RWPE2 (cell line): Measurements from ENCODE around the gene SLC16A8.

Experiments
- ATAC-seq: fragments of 200-7000 bp; cut with Tn5 transposase; 3 replicates; pipeline ENCODE4 v1.9.1; 2021; ENCODE audit warnings: low read depth
- DNase-seq: peaks from one replicate; pipeline ENCODE4 v3.0.0-alpha.2; 2020; ENCODE audit warnings: low spot score
- H3K27ac ChIP-seq: fragments of 450-650 bp; 2 replicates; pipeline ENCODE4 v1.5.1; 2017; ENCODE audit warnings: mild to moderate bottlenecking; ENCODE audit not compliant: poor library complexity, severe bottlenecking
- H3K27me3 ChIP-seq: fragments of 250-450 bp; sonication (Bioruptor Pico); 2 replicates; pipeline ENCODE4 v1.5.1; 2021; ENCODE audit warnings: mild to moderate bottlenecking, moderate library complexity; ENCODE audit not compliant: insufficient read depth, poor library complexity, severe bottlenecking
- H3K36me3 ChIP-seq: fragments of 250-450 bp; sonication (Bioruptor Pico); 2 replicates; pipeline ENCODE4 v1.5.1; 2020; ENCODE audit warnings: low read depth, mild to moderate bottlenecking, moderate library complexity
- H3K4me1 ChIP-seq: fragments of 250-450 bp; sonication (Bioruptor Pico); 2 replicates; pipeline ENCODE4 v1.5.1; 2021; ENCODE audit warnings: mild to moderate bottlenecking, moderate library complexity; ENCODE audit not compliant: insufficient read depth, poor library complexity, severe bottlenecking
- H3K4me3 ChIP-seq: fragments of 250-450 bp; sonication (Bioruptor Pico); 2 replicates; pipeline ENCODE4 v1.5.1; 2021; ENCODE audit warnings: mild to moderate bottlenecking, moderate library complexity; ENCODE audit not compliant: severe bottlenecking
- H3K9me3 ChIP-seq: fragments of 250-450 bp; sonication (Bioruptor Pico); 2 replicates; pipeline ENCODE4 v1.5.1; 2021; ENCODE audit warnings: mild to moderate bottlenecking, moderate library complexity; ENCODE audit not compliant: severe bottlenecking
- CTCF ChIP-seq: fragments of 450-650 bp; IDR thresholded peaks from one replicate; pipeline ENCODE4 v1.5.1; 2017; ENCODE audit warnings: mild to moderate bottlenecking, moderate library complexity; ENCODE audit not compliant: poor library complexity, severe bottlenecking

Gene SLC16A8

GRCh38 chr22:38108561-38109319, 24.8 kb upstream of the SLC16A8 start:
- H3K27ac ChIP-seq: no peak overlapping the region
- H3K4me1 ChIP-seq: peaks cover 2% of the 10 kb centered on the region

DNA sequence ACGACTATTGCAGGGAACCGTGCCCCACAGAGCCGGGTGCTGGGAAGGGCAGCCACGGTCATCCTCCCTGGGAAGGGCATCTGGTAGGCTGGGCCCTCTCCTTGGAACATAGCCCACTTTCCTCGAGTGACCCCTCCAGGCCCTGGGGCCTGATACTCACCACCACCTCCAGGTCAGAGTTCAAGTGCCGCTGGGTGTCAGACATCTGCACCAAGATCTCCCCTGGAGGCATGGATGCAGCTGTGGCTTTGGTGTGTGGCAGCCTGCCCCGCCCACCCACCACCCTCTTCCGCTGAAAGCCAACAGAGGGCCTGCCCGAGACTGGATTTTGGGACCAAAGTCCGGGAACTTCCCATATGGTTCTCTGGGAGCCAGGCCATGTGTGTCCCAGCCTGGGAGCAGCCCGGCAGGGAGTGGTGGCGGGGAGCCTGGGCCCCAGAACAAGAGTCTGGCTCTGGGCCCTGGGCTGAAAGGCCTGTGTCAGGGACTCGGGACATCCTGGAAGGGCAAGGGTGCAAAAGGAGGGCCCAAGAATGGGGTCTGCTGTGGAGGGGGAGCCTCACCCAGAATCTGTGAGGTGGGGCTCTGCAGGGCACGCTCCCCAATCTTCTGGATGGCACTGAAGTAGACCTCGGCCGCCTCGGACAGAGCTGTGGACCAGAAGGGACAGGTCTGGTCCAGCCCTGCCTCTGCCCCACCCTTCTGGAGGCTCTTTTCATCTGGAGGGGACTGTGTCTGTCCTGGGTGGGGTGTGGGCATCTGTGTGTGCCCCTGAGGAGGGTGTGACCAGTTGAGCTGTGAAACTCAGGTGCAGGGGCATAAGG, 23.9 kb upstream of the SLC16A8 start:
- TF ChIP-seq CTCF: no peak

More at GRCh38 chr22:38108561-38109319, 24.8 kb upstream of the SLC16A8 start:
- H3K9me3 ChIP-seq: no peaks in the 10 kb centered on the region
- H3K27me3 ChIP-seq: no peaks in the 10 kb centered on the region
- H3K4me3 ChIP-seq: no peak overlapping the region
- no peak for TF ChIP-seq CTCF
- DNase-seq: no peak
- no peak for ATAC-seq
- no peaks in the 10 kb centered on the region for H3K36me3 ChIP-seq

GRCh38 chr22:38106814-38107578, 23.0 kb upstream of the SLC16A8 start:
- H3K36me3 ChIP-seq: no peaks in the 10 kb centered on the region
- no peak for DNase-seq
- H3K27me3 ChIP-seq: no peaks in the 10 kb centered on the region
- ATAC-seq: no peak
- H3K27ac ChIP-seq: no peak overlapping the region
- H3K9me3 ChIP-seq: no peaks in the 10 kb centered on the region
- TF ChIP-seq CTCF: no peak
- H3K4me3 ChIP-seq: no peak overlapping the region
- peaks cover 2% of the 10 kb centered on the region for H3K4me1 ChIP-seq

More for the DNA sequence above, 23.9 kb upstream of the SLC16A8 start:
- Histone ChIP-seq H3K4me3 (no peak overlapping the region), H3K27ac (no peak overlapping the region), H3K27me3 (no peaks in the 10 kb centered on the region), H3K36me3 (no peaks in the 10 kb centered on the region), H3K9me3 (no peaks in the 10 kb centered on the region), H3K4me1 (peaks cover 2% of the 10 kb centered on the region)
- DNase-seq (no peak), ATAC-seq (no peak)

- TF ChIP-seq CTCF: no peak
Observed at GRCh38 chr22:38104084-38104483, 20.1 kb upstream of the SLC16A8 start.

More at GRCh38 chr22:38104084-38104483, 20.1 kb upstream of the SLC16A8 start:
- Histone ChIP-seq H3K4me3 (no peak overlapping the region), H3K36me3 (no peaks in the 10 kb centered on the region), H3K9me3 (no peaks in the 10 kb centered on the region), H3K27ac (no peak overlapping the region), H3K4me1 (no peaks in the 10 kb centered on the region), H3K27me3 (no peaks in the 10 kb centered on the region)
- DNase-seq (peak; percentile 9), ATAC-seq (no peak)
